H1 (cell line): Measurements from ENCODE around the gene RIPK4. TPM values are rescaled to one million over a fixed set of nuclear protein-coding genes. Genes with fewer than 3 reads are reported as not detected.

ENCODE experiments used
- CTCF ChIA-PET: fragments of 300-600 bp; sonication (Branson Sonifier 250); formaldehyde crosslinking; loops from one replicate; lab custom pipeline; 2021; ENCODE audit not compliant: partially characterized antibody; lab: Charles Lee
- POLR2A ChIA-PET: fragments of 300-600 bp; sonication (Branson Sonifier 250); formaldehyde crosslinking; loops from one replicate; lab custom pipeline; 2021; ENCODE audit warnings: inconsistent platforms; ENCODE audit not compliant: partially characterized antibody; lab: Charles Lee
- DNase-seq, 2 experiments: peaks; one replicate each; pipeline versions ENCODE4 v3.0.0 to v3.0.0-alpha.2; 2010 to 2022; ENCODE audit warnings: low spot score in 2 of 2, low read depth in 1 of 2, mixed read lengths in 1 of 2
- FAIRE-seq: peaks from 2 replicates; lab custom pipeline; 2011; peaks lifted over from hg19 to GRCh38; lab: Jason Lieb, UNC
- H2AFZ ChIP-seq: 2 replicates; pipeline ENCODE4 v1.8.1; 2012; ENCODE audit warnings: low read length, inconsistent platforms
- H2AK5ac ChIP-seq: 2 replicates; pipeline ENCODE4 v1.6.1; 2013; ENCODE audit warnings: low read depth, low read length
- H2BK120ac ChIP-seq: replicated peaks from 2 replicates; pipeline ENCODE3; 2013; ENCODE audit warnings: low read depth, low read length, inconsistent platforms
- H2BK12ac ChIP-seq: 2 replicates; pipeline ENCODE4 v1.6.1; 2013; ENCODE audit warnings: low read depth, low read length
- H2BK15ac ChIP-seq: 2 replicates; pipeline ENCODE4 v1.6.1; 2013; ENCODE audit warnings: low read length
- H2BK20ac ChIP-seq: 2 replicates; pipeline ENCODE4 v1.6.1; 2013; ENCODE audit warnings: low read length
- H2BK5ac ChIP-seq: 2 replicates; pipeline ENCODE4 v1.6.1; 2013; ENCODE audit warnings: low read depth, low read length
- H3K14ac ChIP-seq: 2 replicates; pipeline ENCODE4 v1.6.1; 2013; ENCODE audit warnings: inconsistent platforms; ENCODE audit not compliant: insufficient read length
- H3K18ac ChIP-seq: 2 replicates; pipeline ENCODE4 v1.6.1; 2013; ENCODE audit warnings: low read length; ENCODE audit errors: extremely low read depth
- H3K23ac ChIP-seq: 2 replicates; pipeline ENCODE4 v1.6.1; 2013; ENCODE audit warnings: inconsistent platforms; ENCODE audit not compliant: insufficient read length
- H3K23me2 ChIP-seq: 2 replicates; pipeline ENCODE4 v1.6.1; 2013; ENCODE audit warnings: low read depth, low read length
- H3K27ac ChIP-seq: 2 replicates; pipeline ENCODE4 v1.6.1; 2011; ENCODE audit warnings: low read depth, low read length, inconsistent platforms
- H3K27me3 ChIP-seq, 4 experiments: replicated peaks in 1 of 4; 1 replicate in 1 of 4; 2 replicates in 3 of 4; pipeline versions ENCODE4 v1.6.1 to v1.8.1; 2011 to 2013; ENCODE audit warnings: low read length in 3 of 4, mild to moderate bottlenecking in 3 of 4, inconsistent platforms in 2 of 4, mixed read lengths in 2 of 4, moderate library complexity in 1 of 4; ENCODE audit not compliant: control insufficient read depth in 3 of 4, insufficient read depth in 3 of 4; ENCODE audit errors: extremely low read depth in 1 of 4
- H3K36me3 ChIP-seq, 4 experiments: 2 replicates each; pipeline versions ENCODE4 v1.6.1 to v1.8.1; 2011 to 2013; ENCODE audit warnings: mild to moderate bottlenecking in 4 of 4, low read length in 3 of 4, moderate library complexity in 2 of 4, control low read depth in 1 of 4, inconsistent platforms in 1 of 4; ENCODE audit not compliant: insufficient read depth in 4 of 4, control insufficient read depth in 2 of 4
- H3K4ac ChIP-seq: replicated peaks from 2 replicates; pipeline ENCODE3; 2013; ENCODE audit warnings: low read length, low read depth, mixed read lengths, inconsistent platforms; ENCODE audit not compliant: insufficient read length
- H3K4me1 ChIP-seq, 4 experiments: replicated peaks in 1 of 4; 1 replicate in 1 of 4; 2 replicates in 3 of 4; pipeline versions ENCODE4 v1.6.1 to v1.8.1; 2011 to 2013; ENCODE audit warnings: low read length in 3 of 4, inconsistent platforms in 2 of 4, mixed read lengths in 1 of 4; ENCODE audit not compliant: insufficient read depth in 4 of 4, control insufficient read depth in 3 of 4
- H3K4me2 ChIP-seq, 2 experiments: 2 replicates each; pipeline versions ENCODE4 v1.6.1 to v1.8.1; 2011 to 2013; ENCODE audit warnings: low read depth in 2 of 2, low read length in 2 of 2, control low read depth in 1 of 2, inconsistent platforms in 1 of 2, mild to moderate bottlenecking in 1 of 2; ENCODE audit not compliant: insufficient read depth in 1 of 2
- H3K4me3 ChIP-seq, 4 experiments: fragments of 200-600, 300-600 bp in 1 of 4; sonication (generic), shearing (Covaris generic), sonication (Bioruptor Twin) in 1 of 4; 2 replicates each; pipeline versions ENCODE4 v1.5.1 to v1.8.1; 2011 to 2016; ENCODE audit warnings: low read length in 4 of 4, low read depth in 3 of 4, control low read depth in 2 of 4, inconsistent platforms in 2 of 4, mild to moderate bottlenecking in 2 of 4, mixed read lengths in 1 of 4, moderate library complexity in 1 of 4; ENCODE audit not compliant: insufficient read depth in 2 of 4; ENCODE audit errors: extremely low read depth in 1 of 4
- H3K56ac ChIP-seq: replicated peaks from 2 replicates; pipeline ENCODE3; 2013; ENCODE audit warnings: low read depth, mild to moderate bottlenecking, mixed read lengths, low read length, inconsistent platforms; ENCODE audit not compliant: insufficient read length
- H3K79me1 ChIP-seq: 2 replicates; pipeline ENCODE4 v1.6.1; 2013; ENCODE audit warnings: low read depth, low read length, control low read depth
- H3K79me2 ChIP-seq, 2 experiments: 2 replicates each; pipeline versions ENCODE4 v1.6.1 to v1.8.1; 2012 to 2013; ENCODE audit warnings: low read length in 2 of 2, mild to moderate bottlenecking in 2 of 2, inconsistent platforms in 1 of 2; ENCODE audit not compliant: insufficient read depth in 2 of 2, control insufficient read depth in 1 of 2
- H3K9ac ChIP-seq, 4 experiments: replicated peaks in 1 of 4; 1 replicate in 1 of 4; 2 replicates in 3 of 4; pipeline versions ENCODE4 v1.6.1 to v1.8.1; 2011 to 2013; ENCODE audit warnings: low read depth in 3 of 4, low read length in 3 of 4, control low read depth in 2 of 4, mild to moderate bottlenecking in 2 of 4, moderate library complexity in 2 of 4, inconsistent platforms in 1 of 4; ENCODE audit errors: extremely low read depth in 1 of 4
- H3K9me3 ChIP-seq, 2 experiments: 2 replicates each; pipeline versions ENCODE4 v1.6.1 to v1.8.1; 2012 to 2013; ENCODE audit warnings: mild to moderate bottlenecking in 2 of 2, moderate library complexity in 2 of 2, control low read depth in 1 of 2, inconsistent platforms in 1 of 2, low read depth in 1 of 2, low read length in 1 of 2, mixed read lengths in 1 of 2; ENCODE audit not compliant: insufficient read depth in 2 of 2
- H4K20me1 ChIP-seq, 2 experiments: replicated peaks in 1 of 2; 2 replicates each; pipeline versions ENCODE3 to v1.8.1; 2011 to 2013; ENCODE audit warnings: inconsistent platforms in 2 of 2, low read length in 2 of 2, mild to moderate bottlenecking in 1 of 2; ENCODE audit not compliant: insufficient read depth in 2 of 2, control insufficient read depth in 1 of 2
- H4K5ac ChIP-seq: 2 replicates; pipeline ENCODE4 v1.6.1; 2013; ENCODE audit warnings: low read length, low read depth, mixed read lengths, inconsistent platforms; ENCODE audit not compliant: insufficient read length
- H4K8ac ChIP-seq: 2 replicates; pipeline ENCODE4 v1.8.0; 2013; ENCODE audit warnings: mild to moderate bottlenecking, moderate library complexity, low read length, inconsistent platforms; ENCODE audit not compliant: insufficient read depth; ENCODE audit errors: extremely low read depth
- H4K91ac ChIP-seq: replicated peaks from 2 replicates; pipeline ENCODE3; 2013; ENCODE audit warnings: low read length, mixed read lengths, inconsistent platforms; ENCODE audit not compliant: insufficient read length
- ATF2 ChIP-seq: IDR thresholded peaks from 2 replicates; pipeline ENCODE4 v1.6.1; 2012; ENCODE audit warnings: low read length, inconsistent platforms
- CEBPB ChIP-seq: IDR thresholded peaks from 2 replicates; pipeline ENCODE4 v1.6.1; 2012; ENCODE audit warnings: low read depth, low read length
- CHD1 ChIP-seq: IDR thresholded peaks from 2 replicates; pipeline ENCODE4 v1.6.1; 2012; ENCODE audit warnings: low read depth, low read length, improper control_type of control experiment
- HDAC6 ChIP-seq: IDR thresholded peaks from one replicate; pipeline ENCODE4 v1.7.1; 2012; ENCODE audit warnings: low read depth, mild to moderate bottlenecking, inconsistent platforms, low read length, moderate library complexity
- MAFK ChIP-seq: IDR thresholded peaks from 2 replicates; pipeline ENCODE4 v1.6.1; 2012; ENCODE audit warnings: low read depth, mild to moderate bottlenecking, improper control_type of control experiment, low read length
- WGBS, 2 experiments: shearing (Covaris generic) in 1 of 2; methylation state at CpG; one replicate each; pipeline versions ENCODE4 v1.1.6 to v1.1.7; 2013 to 2015; ENCODE audit warnings: low lambda C conversion rate in 2 of 2, mixed read lengths in 2 of 2, inconsistent platforms in 1 of 2, low coverage in 1 of 2, missing lambda C conversion rate in 1 of 2; ENCODE audit not compliant: insufficient replicate concordance in 2 of 2, insufficient coverage in 1 of 2, insufficient read length in 1 of 2; ENCODE audit errors: extremely low coverage in 1 of 2, missing lambda C conversion rate in 1 of 2; 5-methylcytosine and 5-hydroxymethylcytosine counted together
- polyA plus RNA-seq, 7 experiments: library from polyadenylated mRNA; depleted of rRNA in 3 of 7; stranded (reverse) in 5 of 7; unstranded in 2 of 7; fragments of >200 nt in 5 of 7; fragments of 200-250 nt in 2 of 7; gene quantifications; 1 replicate in 5 of 7; 2 replicates in 1 of 7; 4 replicates in 1 of 7; pipeline versions ENCODE4 v1.2.1 to v1.2.3, GENCODE V29; 2011 to 2013; ENCODE audit warnings: missing spikeins in 2 of 7, mixed read lengths in 2 of 7
- total RNA-seq: library from RNA; stranded (reverse); fragmentation: NEBNext Ultra II Directional; extraction: Animal tissue kit (Norgen Biotek cat#: 25700); gene quantifications from 2 replicates; pipeline ENCODE4 v1.2.1, GENCODE V29; 2021

Gene RIPK4
- total and polyA plus RNA-seq, 2 of the 8 experiments (the other 6 are each of a cell fraction or from before 2014, with no cell fraction given), result 2.7 to 5.6 TPM

GRCh38 chr21:41712730-41713129 lies 54.1 kb downstream of the RIPK4 start:
- ChIA-PET POLR2A (no interaction called here), CTCF (no interaction called here)
- Histone ChIP-seq H2BK20ac (0 out of 2 replicates have a peak overlapping the region, but pooled peaks have one; percentile 80), H2AK5ac (no peak overlapping the region), H3K79me1 (no peaks in the 10 kb centered on the region), H3K79me2 (no peaks in the 10 kb centered on the region), H3K4ac (no peak overlapping the region), H3K27me3 (peaks cover 0 to 7% (median 5%) of the 10 kb centered on the region in 4 experiments; a peak in 3 of 7 replicates), H2BK15ac (no peak overlapping the region; the same call in 1 of the 2 replicates), H2AFZ (no peak overlapping the region), H3K56ac (peak overlapping the region; percentile 23), H4K20me1 (no peaks in the 10 kb centered on the region), H3K9me3 (no peaks in the 10 kb centered on the region), H3K9ac (no peak overlapping the region), H3K36me3 (no peaks in the 10 kb centered on the region), H2BK120ac (no peak overlapping the region), H3K23ac (no peak overlapping the region), H4K91ac (no peak overlapping the region), H3K27ac (no peak overlapping the region), H2BK12ac (peak overlapping the region; percentile 44; the same call in 1 of the 2 replicates), H2BK5ac (no peak overlapping the region; the same call in 1 of the 2 replicates), H4K8ac (no peak overlapping the region), H4K5ac (peak overlapping the region; percentile 25), H3K4me1 (peaks cover 2 to 24% (median 10%) of the 10 kb centered on the region in 4 experiments), H3K14ac (no peak overlapping the region), H3K4me3 (peak overlapping the region; percentile 20 to 58 (median 30); a peak in 5 of 8 replicates), H3K23me2 (peaks cover 8% of the 10 kb centered on the region; the same call in 1 of the 2 replicates), H3K18ac (peak overlapping the region; percentile 44; the same call in 1 of the 2 replicates), H3K4me2 (peak overlapping the region; percentile 72 to 74)
- no peak for DNase-seq
- no peak for FAIRE-seq
- 29% methylated on average over 9 of the region's 9 CpGs; no CpG with 5 or more reads in 1 of the 2 experiments for WGBS, 2 experiments
- no peak for TF ChIP-seq ATF2
- no peak for TF ChIP-seq CEBPB
- no peak for TF ChIP-seq CHD1
- no peak for TF ChIP-seq MAFK
- TF ChIP-seq HDAC6, result no peak
